ENCODE data around the gene CCDC40.

CCDC40 gene

GRCh38 chr17:80006339-80006720 lies 30.1 kb upstream of the CCDC40 start:
- H3K9ac ChIP-seq (ENCODE audit: low read depth, low read length) = peak overlapping the region; percentile 55; the same call in 1 of the 2 replicates

GRCh38 chr17:80006811-80007752 lies 29.4 kb upstream of the CCDC40 start:
- H3K9ac ChIP-seq (ENCODE audit: low read depth, low read length) = no peak overlapping the region; the same call in 1 of the 2 replicates
- H3K36me3 ChIP-seq (ENCODE audit: insufficient read depth, low read length) = no peaks in the 10 kb centered on the region; the same call in 1 of the 2 replicates
- peaks cover 12% of the 10 kb centered on the region; the same call in 1 of the 2 replicates for H3K4me1 ChIP-seq (ENCODE audit: insufficient read depth, low read length)
- no peaks in the 10 kb centered on the region for H3K9me3 ChIP-seq (ENCODE audit: control insufficient read depth, insufficient read depth, low read length)

More at GRCh38 chr17:80006339-80006720, 30.1 kb upstream of the CCDC40 start:
- Histone ChIP-seq H3K9me3 (ENCODE audit: control insufficient read depth, insufficient read depth, low read length) (no peaks in the 10 kb centered on the region), H3K36me3 (ENCODE audit: insufficient read depth, low read length) (no peaks in the 10 kb centered on the region; the same call in 1 of the 2 replicates), H3K4me1 (ENCODE audit: insufficient read depth, low read length) (peaks cover 12% of the 10 kb centered on the region; the same call in 1 of the 2 replicates)

GRCh38 chr17:80007939-80008338 lies 28.5 kb upstream of the CCDC40 start:
- no peaks in the 10 kb centered on the region for H3K9me3 ChIP-seq (ENCODE audit: control insufficient read depth, insufficient read depth, low read length)
- no peak overlapping the region for H3K9ac ChIP-seq (ENCODE audit: low read depth, low read length)
- no peaks in the 10 kb centered on the region; the same call in 1 of the 2 replicates for H3K36me3 ChIP-seq (ENCODE audit: insufficient read depth, low read length)
- H3K4me1 ChIP-seq (ENCODE audit: insufficient read depth, low read length) = peaks cover 12% of the 10 kb centered on the region; the same call in 1 of the 2 replicates

GRCh38 chr17:80008383-80008840 lies 28.0 kb upstream of the CCDC40 start:
- no peak overlapping the region for H3K9ac ChIP-seq (ENCODE audit: low read depth, low read length)
- no peaks in the 10 kb centered on the region for H3K9me3 ChIP-seq (ENCODE audit: control insufficient read depth, insufficient read depth, low read length)
- no peaks in the 10 kb centered on the region; the same call in 1 of the 2 replicates for H3K36me3 ChIP-seq (ENCODE audit: insufficient read depth, low read length)
- peaks cover 13% of the 10 kb centered on the region; the same call in 1 of the 2 replicates for H3K4me1 ChIP-seq (ENCODE audit: insufficient read depth, low read length)

- Histone ChIP-seq H3K9me3 (ENCODE audit: control insufficient read depth, insufficient read depth, low read length) (no peaks in the 10 kb centered on the region), H3K4me1 (ENCODE audit: insufficient read depth, low read length) (peaks cover 15% of the 10 kb centered on the region; the same call in 1 of the 2 replicates), H3K36me3 (ENCODE audit: insufficient read depth, low read length) (no peaks in the 10 kb centered on the region; the same call in 1 of the 2 replicates), H3K9ac (ENCODE audit: low read depth, low read length) (no peak overlapping the region)
Observed at GRCh38 chr17:80008848-80009247, 27.6 kb upstream of the CCDC40 start.

- Histone ChIP-seq H3K9ac (ENCODE audit: low read depth, low read length) (no peak overlapping the region), H3K9me3 (ENCODE audit: control insufficient read depth, insufficient read depth, low read length) (no peaks in the 10 kb centered on the region; the same call in 1 of the 2 replicates), H3K4me1 (ENCODE audit: insufficient read depth, low read length) (peaks cover 15% of the 10 kb centered on the region; the same call in 1 of the 2 replicates), H3K36me3 (ENCODE audit: insufficient read depth, low read length) (no peaks in the 10 kb centered on the region)
Observed at GRCh38 chr17:80009391-80010282, 26.8 kb upstream of the CCDC40 start.

GRCh38 chr17:80010283-80010858 lies 26.1 kb upstream of the CCDC40 start:
- Histone ChIP-seq H3K9me3 (ENCODE audit: control insufficient read depth, insufficient read depth, low read length) (no peaks in the 10 kb centered on the region; the same call in 1 of the 2 replicates), H3K4me1 (ENCODE audit: insufficient read depth, low read length) (peaks cover 15% of the 10 kb centered on the region; the same call in 1 of the 2 replicates), H3K9ac (ENCODE audit: low read depth, low read length) (no peak overlapping the region), H3K36me3 (ENCODE audit: insufficient read depth, low read length) (no peaks in the 10 kb centered on the region)

GRCh38 chr17:80011989-80012555 lies 24.4 kb upstream of the CCDC40 start:
- H3K4me1 ChIP-seq (ENCODE audit: insufficient read depth, low read length) = peaks cover 7% of the 10 kb centered on the region; the same call in 1 of the 2 replicates
- H3K9ac ChIP-seq (ENCODE audit: low read depth, low read length) = no peak overlapping the region
- H3K36me3 ChIP-seq (ENCODE audit: insufficient read depth, low read length) = no peaks in the 10 kb centered on the region

GRCh38 chr17:80012765-80013741 lies 23.4 kb upstream of the CCDC40 start:
- H3K36me3 ChIP-seq (ENCODE audit: insufficient read depth, low read length) = no peaks in the 10 kb centered on the region
- no peak overlapping the region for H3K9ac ChIP-seq (ENCODE audit: low read depth, low read length)
- H3K4me1 ChIP-seq (ENCODE audit: insufficient read depth, low read length) = peaks cover 7% of the 10 kb centered on the region; the same call in 1 of the 2 replicates
- H3K9me3 ChIP-seq (ENCODE audit: control insufficient read depth, insufficient read depth, low read length) = no peaks in the 10 kb centered on the region; the same call in 1 of the 2 replicates

More at GRCh38 chr17:80011989-80012555, 24.4 kb upstream of the CCDC40 start:
- no peaks in the 10 kb centered on the region; the same call in 1 of the 2 replicates for H3K9me3 ChIP-seq (ENCODE audit: control insufficient read depth, insufficient read depth, low read length)

GRCh38 chr17:80017226-80018010 lies 19.0 kb upstream of the CCDC40 start:
- no peaks in the 10 kb centered on the region; the same call in 1 of the 2 replicates for H3K9me3 ChIP-seq (ENCODE audit: control insufficient read depth, insufficient read depth, low read length)
- H3K36me3 ChIP-seq (ENCODE audit: insufficient read depth, low read length) = no peaks in the 10 kb centered on the region
- H3K9ac ChIP-seq (ENCODE audit: low read depth, low read length) = no peak overlapping the region
- 0 out of 2 replicates have a peak, but pooled peaks cover 3% of the 10 kb centered on the region for H3K4me1 ChIP-seq (ENCODE audit: insufficient read depth, low read length)

- H3K36me3 ChIP-seq (ENCODE audit: insufficient read depth, low read length) = no peaks in the 10 kb centered on the region
- H3K9ac ChIP-seq (ENCODE audit: low read depth, low read length) = no peak overlapping the region
- H3K4me1 ChIP-seq (ENCODE audit: insufficient read depth, low read length) = peaks cover under 1% of the 10 kb centered on the region; the same call in 1 of the 2 replicates
- no peaks in the 10 kb centered on the region; the same call in 1 of the 2 replicates for H3K9me3 ChIP-seq (ENCODE audit: control insufficient read depth, insufficient read depth, low read length)
Observed at GRCh38 chr17:80018917-80019651, 17.4 kb upstream of the CCDC40 start.

Measured in ES-I3 (cell line).